Mesendoderm (in vitro differentiated cells): Measurements from ENCODE around the gene ACSF2.

Source experiments
- DNase-seq: peaks from one replicate; pipeline ENCODE4 v3.0.0; 2013
- H2AK5ac ChIP-seq: 2 replicates; pipeline ENCODE4 v1.6.1; 2013; ENCODE audit warnings: low read length, inconsistent platforms
- H2BK120ac ChIP-seq: 2 replicates; pipeline ENCODE4 v1.6.1; 2013; ENCODE audit warnings: low read depth, mild to moderate bottlenecking, low read length, moderate library complexity, mixed read lengths
- H2BK15ac ChIP-seq: replicated peaks from 2 replicates; pipeline ENCODE4 v1.6.1; 2013; ENCODE audit warnings: low read depth, mild to moderate bottlenecking, moderate library complexity
- H2BK5ac ChIP-seq: 2 replicates; pipeline ENCODE4 v1.6.1; 2013; ENCODE audit warnings: low read length, inconsistent platforms
- H3K18ac ChIP-seq: 2 replicates; pipeline ENCODE4 v1.6.1; 2013; ENCODE audit warnings: mild to moderate bottlenecking, low read length, mixed read lengths
- H3K23ac ChIP-seq: one replicate; pipeline ENCODE4 v1.6.1; 2013; ENCODE audit warnings: low read length
- H3K27ac ChIP-seq: 2 replicates; pipeline ENCODE4 v1.5.1; 2013; ENCODE audit warnings: low read depth, mild to moderate bottlenecking, inconsistent platforms, low read length, moderate library complexity
- H3K27me3 ChIP-seq: 2 replicates; pipeline ENCODE4 v1.6.1; 2013; ENCODE audit warnings: low read length, control low read depth, mild to moderate bottlenecking, inconsistent platforms; ENCODE audit not compliant: insufficient read depth, poor library complexity
- H3K36me3 ChIP-seq: 2 replicates; pipeline ENCODE4 v1.6.1; 2013; ENCODE audit warnings: low read length, inconsistent platforms; ENCODE audit not compliant: control insufficient read depth, insufficient read depth
- H3K4ac ChIP-seq: one replicate; pipeline ENCODE4 v1.6.1; 2013; ENCODE audit warnings: low read depth, mild to moderate bottlenecking, low read length, moderate library complexity
- H3K4me1 ChIP-seq: 2 replicates; pipeline ENCODE4 v1.6.1; 2013; ENCODE audit warnings: low read depth, low read length, inconsistent platforms; ENCODE audit not compliant: control insufficient read depth
- H3K4me2 ChIP-seq: 2 replicates; pipeline ENCODE4 v1.6.1; 2013; ENCODE audit warnings: low read length
- H3K4me3 ChIP-seq: 2 replicates; pipeline ENCODE4 v1.5.1; 2013; ENCODE audit warnings: mild to moderate bottlenecking, low read length
- H3K56ac ChIP-seq: one replicate; pipeline ENCODE4 v1.6.1; 2013; ENCODE audit warnings: low read length
- H3K79me1 ChIP-seq: 2 replicates; pipeline ENCODE4 v1.6.1; 2013; ENCODE audit warnings: low read length, inconsistent platforms
- H3K79me2 ChIP-seq: 2 replicates; pipeline ENCODE4 v1.6.1; 2013; ENCODE audit warnings: mild to moderate bottlenecking, low read length; ENCODE audit not compliant: control insufficient read depth, insufficient read depth
- H3K9ac ChIP-seq: 2 replicates; pipeline ENCODE4 v1.6.1; 2013; ENCODE audit warnings: low read length, inconsistent platforms
- H4K5ac ChIP-seq: one replicate; pipeline ENCODE4 v1.6.1; 2013; ENCODE audit warnings: low read length
- H4K8ac ChIP-seq: one replicate; pipeline ENCODE4 v1.6.1; 2013; ENCODE audit warnings: low read depth, mild to moderate bottlenecking, control low read depth, low read length, moderate library complexity
- WGBS: extraction: QIAGEN DNeasy Blood & Tissue Kit; methylation state at CpG from one replicate; pipeline ENCODE4 v1.1.7; 2013; ENCODE audit warnings: low lambda C conversion rate, missing lambda C conversion rate; ENCODE audit not compliant: insufficient coverage; ENCODE audit errors: extremely low coverage; 5-methylcytosine and 5-hydroxymethylcytosine counted together

The ACSF2 gene

GRCh38 chr17:50437409-50437808 lies 11.4 kb downstream of the ACSF2 start:
- Histone ChIP-seq H4K8ac (no peak overlapping the region), H4K5ac (no peak overlapping the region), H3K27me3 (no peaks in the 10 kb centered on the region), H3K79me1 (no peaks in the 10 kb centered on the region), H3K79me2 (no peaks in the 10 kb centered on the region), H3K23ac (no peak overlapping the region), H3K18ac (no peak overlapping the region), H2BK5ac (no peak overlapping the region), H2BK15ac (no peak overlapping the region), H3K36me3 (no peaks in the 10 kb centered on the region), H3K4me3 (no peak overlapping the region), H3K4me1 (no peaks in the 10 kb centered on the region), H3K4me2 (no peak overlapping the region), H3K27ac (no peak overlapping the region), H3K56ac (no peak overlapping the region), H3K4ac (no peak overlapping the region), H2BK120ac (no peak overlapping the region), H2AK5ac (no peak overlapping the region), H3K9ac (no peak overlapping the region)
- DNase-seq, result no peak
- WGBS, result no CpG with 5 or more reads among the region's 4 CpGs

- Histone ChIP-seq H3K36me3 (no peaks in the 10 kb centered on the region), H3K4me1 (no peaks in the 10 kb centered on the region), H2BK15ac (no peak overlapping the region), H2AK5ac (no peak overlapping the region), H3K27me3 (no peaks in the 10 kb centered on the region), H3K79me1 (no peaks in the 10 kb centered on the region), H3K9ac (no peak overlapping the region), H3K56ac (no peak overlapping the region), H3K79me2 (no peaks in the 10 kb centered on the region), H3K23ac (no peak overlapping the region), H4K8ac (no peak overlapping the region), H4K5ac (no peak overlapping the region), H3K4me2 (no peak overlapping the region), H2BK5ac (no peak overlapping the region), H3K4me3 (no peak overlapping the region), H2BK120ac (no peak overlapping the region), H3K18ac (no peak overlapping the region), H3K27ac (no peak overlapping the region), H3K4ac (no peak overlapping the region)
- DNase-seq, result no peak
- no CpG with 5 or more reads among the region's 4 CpGs for WGBS
Observed at GRCh38 chr17:50439008-50439407, 13.0 kb downstream of the ACSF2 start.

- Histone ChIP-seq H3K27me3 (no peaks in the 10 kb centered on the region), H3K4me3 (no peak overlapping the region), H3K4me2 (no peak overlapping the region), H2AK5ac (no peak overlapping the region), H4K8ac (no peak overlapping the region), H3K27ac (no peak overlapping the region), H3K4me1 (no peaks in the 10 kb centered on the region), H2BK5ac (no peak overlapping the region), H3K79me1 (no peaks in the 10 kb centered on the region), H3K18ac (no peak overlapping the region), H3K56ac (no peak overlapping the region), H3K79me2 (no peaks in the 10 kb centered on the region), H3K9ac (no peak overlapping the region), H4K5ac (no peak overlapping the region), H2BK120ac (no peak overlapping the region), H3K4ac (no peak overlapping the region), H3K23ac (no peak overlapping the region), H2BK15ac (no peak overlapping the region), H3K36me3 (no peaks in the 10 kb centered on the region)
- no CpG with 5 or more reads among the region's 4 CpGs for WGBS
- DNase-seq, result no peak
Observed at GRCh38 chr17:50440172-50440837, 14.3 kb downstream of the ACSF2 start.

- Histone ChIP-seq H3K27ac (no peak overlapping the region), H3K4me2 (no peak overlapping the region), H4K5ac (no peak overlapping the region), H3K4ac (no peak overlapping the region), H3K79me1 (no peaks in the 10 kb centered on the region), H2BK120ac (no peak overlapping the region), H2AK5ac (no peak overlapping the region), H3K56ac (no peak overlapping the region), H3K79me2 (no peaks in the 10 kb centered on the region), H3K27me3 (no peaks in the 10 kb centered on the region), H3K36me3 (no peaks in the 10 kb centered on the region), H3K4me1 (no peaks in the 10 kb centered on the region), H2BK5ac (no peak overlapping the region), H3K18ac (no peak overlapping the region), H4K8ac (no peak overlapping the region), H3K4me3 (no peak overlapping the region), H3K9ac (no peak overlapping the region), H3K23ac (no peak overlapping the region), H2BK15ac (no peak overlapping the region)
- no peak for DNase-seq
- whole genome bisulfite sequencing, result no CpG with 5 or more reads among the region's 10 CpGs
Observed at GRCh38 chr17:50440838-50441829, 15.1 kb downstream of the ACSF2 start.

GRCh38 chr17:50443505-50443974 lies 17.5 kb downstream of the ACSF2 start:
- no peak overlapping the region for H2BK120ac ChIP-seq
- no peak overlapping the region for H3K27ac ChIP-seq
- no peaks in the 10 kb centered on the region for H3K4me1 ChIP-seq
- peak; percentile 33 for DNase-seq
- H2BK15ac ChIP-seq, result no peak overlapping the region
- no peak overlapping the region for H2AK5ac ChIP-seq
- H3K4me2 ChIP-seq, result no peak overlapping the region
- H3K18ac ChIP-seq, result no peak overlapping the region
- no peak overlapping the region for H2BK5ac ChIP-seq
- H3K36me3 ChIP-seq, result no peaks in the 10 kb centered on the region
- H3K79me2 ChIP-seq, result no peaks in the 10 kb centered on the region
- H3K56ac ChIP-seq, result no peak overlapping the region
- H3K23ac ChIP-seq, result no peak overlapping the region
- H4K8ac ChIP-seq, result no peak overlapping the region
- no peaks in the 10 kb centered on the region for H3K79me1 ChIP-seq
- H3K4me3 ChIP-seq, result no peak overlapping the region
- H3K4ac ChIP-seq, result no peak overlapping the region
- H3K9ac ChIP-seq, result no peak overlapping the region
- no CpG with 5 or more reads among the region's 3 CpGs for whole genome bisulfite sequencing
- H4K5ac ChIP-seq, result no peak overlapping the region
- H3K27me3 ChIP-seq, result no peaks in the 10 kb centered on the region
